ENCODE measurements around the gene SETD7.

Gene SETD7

GRCh38 chr4:139483000-139483399 is 73.0 kb downstream of the SETD7 start:
- H3K4me3 ChIP-seq (ENCODE audit: low read depth, low read length), result no peak overlapping the region
- TF ChIP-seq CTCF (IDR thresholded peaks at IDR 0.05; ENCODE audit: low read depth, low read length), result no peak

GRCh38 chr4:139481465-139481864 is 74.6 kb downstream of the SETD7 start:
- TF ChIP-seq CTCF (IDR thresholded peaks at IDR 0.05; ENCODE audit: low read depth, low read length), result no peak
- H3K4me3 ChIP-seq (ENCODE audit: low read depth, low read length), result no peak overlapping the region

GRCh38 chr4:139476363-139476762 is 79.7 kb downstream of the SETD7 start:
- H3K4me3 ChIP-seq (ENCODE audit: low read depth, low read length), result no peak overlapping the region
- TF ChIP-seq CTCF (IDR thresholded peaks at IDR 0.05; ENCODE audit: low read depth, low read length), result no peak

GRCh38 chr4:139472852-139473251 is 83.2 kb downstream of the SETD7 start:
- TF ChIP-seq CTCF (IDR thresholded peaks at IDR 0.05; ENCODE audit: low read depth, low read length), result no peak

GRCh38 chr4:139470997-139471665 is 84.9 kb downstream of the SETD7 start:
- H3K4me3 ChIP-seq (ENCODE audit: low read depth, low read length), result no peak overlapping the region
- no peak for TF ChIP-seq CTCF (IDR thresholded peaks at IDR 0.05; ENCODE audit: low read depth, low read length)

More at GRCh38 chr4:139472852-139473251, 83.2 kb downstream of the SETD7 start:
- H3K4me3 ChIP-seq (ENCODE audit: low read depth, low read length), result no peak overlapping the region

- H3K4me3 ChIP-seq (ENCODE audit: low read depth, low read length), result no peak overlapping the region
- no peak for TF ChIP-seq CTCF (IDR thresholded peaks at IDR 0.05; ENCODE audit: low read depth, low read length)
These were observed 85.7 kb downstream of the SETD7 start for GRCh38 chr4:139470295-139470694.

- TF ChIP-seq CTCF (IDR thresholded peaks at IDR 0.05; ENCODE audit: low read depth, low read length), result no peak
- H3K4me3 ChIP-seq (ENCODE audit: low read depth, low read length), result no peak overlapping the region
These were observed 86.2 kb downstream of the SETD7 start for GRCh38 chr4:139469869-139470268.

Data from WI38 (cell line).